GM18502 (cell line): ENCODE data around the gene EEIG1.
A peak's percentile ranks its signal among the peaks of the same experiment; 100 is the strongest.

Experiments used
- ATAC-seq: cut with Tn5 transposase; IDR thresholded peaks from one replicate; pipeline ENCODE4 v1.9.1; 2021; ENCODE audit warnings: mild to moderate bottlenecking; ENCODE audit not compliant: unreplicated experiment, poor library complexity

EEIG1 gene

GRCh38 chr9:127975376-127976315 lies 5.1 kb downstream of the EEIG1 start:
- no peak for ATAC-seq

GRCh38 chr9:127974769-127975261 lies 6.0 kb downstream of the EEIG1 start:
- no peak for ATAC-seq

GRCh38 chr9:127974001-127974768 lies 6.6 kb downstream of the EEIG1 start:
- no peak for ATAC-seq

GRCh38 chr9:127973169-127974000 lies 7.4 kb downstream of the EEIG1 start:
- ATAC-seq: no peak

GRCh38 chr9:127972236-127972871 lies 8.4 kb downstream of the EEIG1 start:
- ATAC-seq: no peak

GRCh38 chr9:127971357-127972235 lies 9.2 kb downstream of the EEIG1 start:
- ATAC-seq: no peak

DNA sequence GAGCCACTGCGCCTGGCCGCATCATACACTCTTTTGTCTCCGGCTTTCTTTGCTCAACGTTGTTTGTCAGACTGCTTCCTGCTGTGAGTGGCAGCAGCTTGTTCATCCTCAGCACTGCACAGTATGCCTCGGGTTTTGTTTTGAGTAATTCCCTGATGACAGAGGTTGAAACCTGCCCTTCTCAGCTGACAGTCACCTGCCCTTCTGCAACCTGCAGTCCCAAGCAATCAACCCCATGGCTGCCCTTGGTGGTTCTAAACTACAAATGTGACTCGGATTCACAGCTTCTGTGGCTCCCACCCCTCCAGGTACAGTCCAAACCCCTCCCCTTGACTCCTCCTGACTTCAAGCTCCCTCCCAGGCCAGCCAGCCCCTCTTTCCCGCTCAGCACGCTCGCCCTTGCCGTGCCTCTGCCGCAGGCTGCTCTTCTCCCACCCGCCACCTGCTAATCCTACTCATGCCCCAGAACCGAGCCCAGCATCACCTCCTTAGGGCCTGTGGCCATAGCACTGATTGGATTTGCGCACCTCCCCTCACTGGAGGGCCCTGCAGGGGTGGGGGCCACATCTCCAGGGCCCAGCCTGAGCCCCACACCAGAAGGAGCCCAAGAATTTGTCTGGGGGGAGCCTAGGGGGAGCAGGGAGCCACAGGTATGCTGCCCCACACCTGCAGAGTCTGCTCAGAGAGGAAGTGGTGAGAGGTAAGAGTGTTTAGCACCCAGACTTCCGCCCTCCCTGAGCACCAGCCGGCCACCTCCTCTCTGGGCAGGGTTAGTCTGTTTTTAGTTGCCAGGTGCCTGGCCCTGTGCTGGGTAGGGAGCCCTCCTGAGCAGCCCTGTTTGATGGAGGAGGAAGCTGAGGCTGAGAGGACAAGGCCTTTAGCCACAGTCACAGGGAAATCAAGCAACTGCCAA lies 10.1 kb downstream of the EEIG1 start:
- peak; percentile 76 for ATAC-seq

GRCh38 chr9:127968700-127969383 lies 11.9 kb downstream of the EEIG1 start:
- ATAC-seq: no peak

DNA sequence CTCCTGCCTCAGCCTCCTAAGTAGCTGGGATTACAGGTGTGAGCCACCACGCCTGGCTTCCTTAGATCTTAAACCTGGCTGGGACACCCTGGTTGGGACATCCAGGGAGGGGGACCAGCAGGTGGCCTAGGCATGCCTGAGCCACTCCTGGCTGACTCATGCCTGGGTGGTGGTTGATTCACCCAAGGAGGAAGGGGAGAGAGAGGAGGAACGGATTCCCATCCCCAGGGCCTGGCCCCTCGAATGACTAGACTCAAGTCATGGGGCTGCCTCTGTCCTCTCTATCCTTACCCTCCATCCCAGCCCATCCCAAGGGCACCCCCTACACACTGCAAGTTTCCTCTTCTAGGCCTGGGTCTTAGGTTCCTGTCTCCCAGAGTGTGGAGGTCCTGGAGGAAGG lies 12.7 kb downstream of the EEIG1 start:
- no peak for ATAC-seq

DNA sequence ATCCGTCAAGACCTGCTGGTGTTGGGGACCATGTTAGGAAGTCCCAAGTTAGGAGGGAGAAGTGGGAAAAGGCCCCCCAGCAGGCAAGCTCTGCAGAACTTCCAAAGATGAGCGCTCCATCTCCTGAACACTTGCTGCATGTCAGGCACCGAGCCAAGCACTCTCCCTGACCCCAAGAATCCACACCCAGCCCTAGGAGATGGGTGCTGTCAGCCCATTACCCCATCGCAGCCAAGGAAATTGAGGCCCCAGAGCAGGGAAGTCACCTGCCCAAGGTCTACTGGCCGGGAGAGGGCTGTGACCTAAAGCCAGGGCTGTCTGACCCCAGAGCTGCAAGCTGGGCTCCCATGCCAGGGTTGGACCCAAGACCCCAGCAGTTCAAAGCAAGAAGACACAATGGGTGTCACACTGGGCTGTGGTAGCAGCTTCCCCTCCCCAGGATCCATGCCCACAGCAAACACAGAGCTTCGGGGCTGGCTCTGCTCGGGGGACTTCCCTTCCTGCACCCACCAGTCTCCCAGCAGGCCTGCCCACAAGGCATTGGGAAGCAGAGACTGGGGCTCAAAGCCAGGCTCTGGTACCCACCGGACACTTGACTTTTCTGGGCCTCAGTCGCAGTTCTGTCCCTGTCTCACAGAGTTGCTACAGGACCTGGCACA lies 13.5 kb downstream of the EEIG1 start:
- ATAC-seq: no peak

- ATAC-seq: no peak
These were observed 14.2 kb downstream of the EEIG1 start for GRCh38 chr9:127966416-127967150.

- ATAC-seq: no peak
These were observed 14.8 kb downstream of the EEIG1 start for GRCh38 chr9:127965953-127966352.

DNA sequence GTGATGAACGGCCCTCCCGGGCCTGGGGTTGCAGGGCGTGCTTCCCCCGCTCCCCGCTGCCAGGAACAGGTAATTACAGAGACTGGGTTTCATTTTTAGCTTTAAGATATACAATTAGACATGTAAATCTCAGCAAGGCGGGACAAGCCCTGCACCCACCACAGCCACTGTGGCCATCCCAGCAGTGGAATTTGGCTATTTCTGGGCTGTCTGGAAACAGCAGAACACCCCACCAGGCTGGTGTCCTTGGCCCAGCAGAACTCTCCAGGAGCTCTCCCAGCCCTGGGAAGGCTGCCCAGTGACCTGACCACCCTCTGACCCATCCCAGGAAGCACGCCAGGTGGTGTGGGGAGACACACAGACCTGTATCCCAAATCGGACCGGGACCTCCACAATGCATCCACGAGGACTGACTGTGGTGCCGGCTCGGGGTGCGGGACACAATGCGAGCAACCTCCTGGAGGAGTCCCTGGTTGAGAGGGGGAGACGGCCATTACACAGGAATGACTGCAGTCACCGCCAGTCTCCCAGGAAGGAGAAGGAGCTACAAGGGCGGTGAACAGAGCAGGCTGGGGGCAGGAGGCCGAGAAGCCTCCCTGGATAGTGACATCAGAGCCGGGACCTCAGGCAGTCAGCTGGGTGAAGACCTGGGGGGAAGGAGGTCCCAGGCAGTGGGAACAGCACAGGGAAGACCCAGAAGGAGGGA lies 17.3 kb downstream of the EEIG1 start:
- no peak for ATAC-seq

DNA sequence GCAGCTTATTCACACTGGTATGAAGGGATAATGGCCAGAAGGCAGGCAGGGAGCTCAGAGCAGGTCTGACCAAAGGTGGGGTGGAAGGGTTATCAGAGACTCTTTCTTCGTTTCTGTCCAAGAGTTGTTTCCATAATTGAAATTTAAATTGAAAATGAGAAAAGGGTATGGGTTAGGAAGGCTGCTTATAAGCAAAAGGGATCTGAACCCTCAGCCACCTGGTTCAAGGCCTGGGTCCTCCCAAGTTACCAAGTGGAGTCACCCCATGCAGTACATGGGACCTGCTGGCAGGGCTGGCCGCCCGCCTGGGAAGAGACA lies 17.8 kb downstream of the EEIG1 start:
- ATAC-seq: no peak

DNA sequence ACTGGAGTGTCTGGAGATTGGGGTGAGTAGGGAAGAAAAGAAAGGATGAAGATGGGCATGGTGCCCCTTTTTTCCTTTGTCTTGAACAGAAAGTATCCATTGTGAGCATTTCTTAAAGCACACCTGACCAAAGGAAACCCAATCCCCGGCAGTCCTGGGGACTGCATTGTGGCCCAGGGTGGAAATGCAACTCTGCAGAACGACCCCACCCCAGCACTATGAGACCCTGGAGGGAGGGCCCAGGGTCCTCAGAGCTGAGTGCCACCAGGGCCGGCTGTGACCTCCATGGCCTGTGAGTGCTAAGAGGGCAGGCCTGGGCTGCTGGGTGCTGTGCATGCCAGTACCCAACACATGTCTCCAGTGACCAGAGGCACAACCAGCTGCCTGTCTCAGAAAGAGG lies 18.5 kb downstream of the EEIG1 start:
- ATAC-seq: no peak
